ENCODE data around the gene ATP7A. TPM values are rescaled to one million over a fixed set of nuclear protein-coding genes. Genes with fewer than 3 reads are reported as not detected.

ATP7A gene
- total RNA-seq, result 9.8 and 11.5 TPM in 2 replicates

DNA sequence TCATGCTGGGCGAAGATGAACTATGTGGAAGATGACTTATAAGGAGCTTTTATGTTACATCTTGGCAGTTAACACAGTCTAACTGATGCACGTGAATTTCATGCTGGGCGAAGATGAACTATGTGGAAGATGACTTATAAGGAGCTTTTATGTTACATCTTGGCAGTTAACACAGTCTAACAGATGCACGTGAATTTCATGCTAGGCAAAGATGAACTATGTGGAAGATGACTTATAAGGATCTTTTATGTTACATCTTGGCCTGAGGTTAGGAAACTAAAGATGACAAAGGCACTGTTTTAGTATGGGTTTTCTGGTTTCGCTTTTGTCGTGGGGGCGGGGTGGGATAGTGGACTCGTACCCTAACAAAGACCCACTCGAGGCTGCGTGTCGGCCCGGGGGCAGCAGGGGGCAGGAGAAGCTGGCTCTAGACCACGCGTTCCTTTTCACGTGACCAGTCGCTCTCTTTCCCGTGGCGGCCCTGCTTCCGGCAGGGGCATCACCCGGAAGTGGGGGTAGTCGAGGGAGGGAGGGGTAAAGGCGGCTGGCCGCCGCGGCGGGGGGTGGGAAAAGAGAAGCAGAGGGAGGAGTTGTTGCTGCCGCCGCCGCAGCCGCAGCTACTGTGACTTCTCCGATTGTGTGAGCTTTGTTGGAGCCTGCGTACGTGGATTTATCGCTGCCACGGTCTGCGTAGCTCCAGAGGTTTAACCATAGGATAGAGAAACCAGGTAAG lies at the start of gene ATP7A:
Gene ATP7A, plus strand, starts transcription at position 586 of the 733 bp plus-strand sequence. CDS start 60,949 bp downstream, outside the sequence.

DNA sequence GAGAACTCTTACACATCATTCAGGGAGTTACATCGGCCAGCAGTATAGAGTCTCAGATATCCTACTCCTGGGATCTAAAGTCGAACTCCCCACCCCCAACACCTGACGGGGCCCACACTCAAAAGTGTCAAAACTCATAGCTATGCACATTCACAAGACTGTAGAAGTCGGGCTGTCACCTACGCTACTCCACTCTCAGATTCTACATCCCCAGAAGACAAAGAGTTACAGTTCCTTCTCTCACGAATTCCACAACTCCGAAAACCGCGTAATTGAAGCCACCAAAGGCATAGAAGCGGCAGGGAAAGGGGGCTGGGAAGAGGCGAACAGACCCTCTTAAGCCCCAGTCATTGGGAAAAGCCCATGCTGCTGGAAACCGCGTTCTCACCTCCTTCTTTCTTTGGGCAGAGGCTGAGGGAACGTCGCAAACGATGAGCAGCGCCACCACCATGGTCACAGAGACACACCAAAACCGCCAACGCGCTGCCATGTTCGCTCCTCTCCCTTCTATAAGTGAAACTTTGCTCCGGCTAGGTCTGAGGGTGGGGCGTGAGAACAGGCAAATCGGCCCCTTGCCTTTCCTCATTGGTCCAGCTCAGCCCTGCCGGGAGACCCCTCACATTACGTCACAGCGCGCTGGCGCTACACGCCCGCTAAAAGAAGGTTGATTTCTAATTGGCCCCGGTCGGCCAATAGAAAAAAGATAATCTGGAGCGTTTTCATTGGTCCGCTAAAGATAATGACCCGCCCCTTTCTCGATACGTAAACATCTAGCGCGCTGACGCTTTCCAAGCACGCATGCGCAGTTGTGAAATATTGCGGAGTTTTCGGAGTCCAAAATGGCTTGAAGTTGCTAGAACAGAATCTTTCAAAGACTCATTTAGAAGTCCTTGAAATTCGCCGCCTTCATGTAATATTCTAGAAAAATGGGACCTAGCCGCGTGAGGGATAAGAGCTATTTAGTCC lies 15.3 kb upstream of the ATP7A start, which contains the start of gene MAGT1:
Gene MAGT1, minus strand, starts transcription at position 515 of the 966 bp plus-strand sequence. Its CDS starts 25 bp downstream, at position 490.

DNA sequence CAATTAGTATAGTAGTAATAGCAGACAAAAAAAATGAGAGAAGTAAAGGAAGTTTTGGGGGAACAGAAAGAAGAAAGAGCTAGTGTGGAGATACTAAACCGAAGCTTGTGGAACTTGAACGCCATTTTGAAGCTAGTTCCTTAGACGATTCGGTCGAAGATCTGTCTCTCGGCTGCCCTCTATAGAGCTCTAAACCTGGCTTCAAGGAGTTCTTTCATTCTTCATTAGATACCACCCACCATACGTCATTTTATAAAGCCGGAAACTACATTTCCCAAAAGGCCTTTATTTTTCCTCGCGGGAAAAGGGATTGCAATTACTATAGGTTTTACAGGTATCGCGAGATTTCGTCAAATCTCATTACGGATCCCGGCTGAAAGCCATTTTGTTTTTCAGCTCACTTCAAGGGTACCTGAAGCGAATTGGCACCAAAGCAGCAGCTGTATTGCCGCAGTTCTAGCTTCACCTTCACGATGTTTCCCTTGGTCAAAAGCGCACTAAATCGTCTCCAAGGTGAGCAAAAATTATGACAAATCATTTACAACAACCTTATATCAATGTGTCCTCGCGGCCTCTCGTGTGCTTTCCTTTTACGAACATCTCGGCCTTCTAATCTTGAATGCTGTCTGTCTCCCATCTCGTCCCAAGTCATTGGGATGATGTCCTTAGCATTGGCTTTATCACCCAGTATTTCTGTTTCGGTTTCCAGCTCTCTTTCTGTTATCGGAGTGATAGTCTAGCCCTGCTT lies 11.2 kb upstream of the ATP7A start, which contains the start of gene COX7B:
Gene COX7B, plus strand, starts transcription at position 388 of the 748 bp plus-strand sequence. Its CDS starts 86 bp downstream, at position 474.

DNA sequence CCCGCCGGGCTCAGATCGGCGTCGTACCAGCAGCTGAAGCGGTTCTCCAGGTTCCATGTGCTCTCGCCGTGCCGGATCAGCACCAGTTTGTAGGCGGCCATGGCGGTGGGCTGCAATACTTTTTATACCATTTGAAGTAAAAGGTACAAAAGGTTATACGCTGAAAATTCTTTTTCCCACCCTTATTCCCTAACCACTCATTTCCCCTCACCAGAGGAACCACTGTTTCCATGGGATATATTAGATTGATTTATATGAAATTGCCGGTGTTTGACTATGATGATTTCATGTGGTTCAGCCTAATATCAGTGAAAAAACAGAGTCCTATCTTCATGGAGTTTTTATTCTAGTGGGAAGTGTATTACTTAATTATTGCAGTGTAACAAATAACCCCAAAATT lies 59.0 kb downstream of the ATP7A start, which contains the start of gene PGAM4:
Gene PGAM4, minus strand, starts transcription at position 101 of the 400 bp plus-strand sequence. Its CDS starts 0 bp downstream, at position 101.

Other genes with a start within 250 kb of the ATP7A start
- 67.3 and 76.5 TPM in 2 replicates for gene ATRX, start 124.5 kb upstream of the ATP7A start, total RNA-seq
- gene MAGT1, start 15.3 kb upstream of the ATP7A start, total RNA-seq, result 308 and 311 TPM in 2 replicates
- 328 and 355 TPM in 2 replicates for gene COX7B, start 11.2 kb upstream of the ATP7A start, total RNA-seq
- gene PGAM4, start 58.9 kb downstream of the ATP7A start, total RNA-seq, result 0.11 TPM in 1 of 2 replicates, not detected in the other
- gene PGK1, start 193.6 kb downstream of the ATP7A start, total RNA-seq, result 191 and 193 TPM in 2 replicates
- gene TAF9B, start 229.0 kb downstream of the ATP7A start, total RNA-seq, result 13.9 and 22.1 TPM in 2 replicates